Pericardium fibroblast (primary cell): ENCODE measurements around the gene YOD1. TPM values are rescaled to one million over a fixed set of nuclear protein-coding genes. Genes with fewer than 3 reads are reported as not detected.

Experiments used
- total RNA-seq: library from RNA; depleted of rRNA; stranded (reverse); fragments of >200 nt; gene quantifications from 2 replicates; pipeline ENCODE4 v1.2.3, GENCODE V29; 2015

YOD1 gene
- total RNA-seq, result 2.7 and 4.3 TPM in 2 replicates

GRCh38 chr1:207051191-207051943 is at the start of gene YOD1:
Gene YOD1, minus strand, starts transcription at chr1:207051208. Its CDS starts 178 bp downstream, at chr1:207051030.

GRCh38 chr1:207088701-207089626 is 38.0 kb upstream of the YOD1 start, which contains the start of gene C4BPB:
Gene C4BPB, plus strand, starts transcription at chr1:207088860. Its CDS starts 672 bp downstream, at chr1:207089532.

GRCh38 chr1:207052911-207053769 is 2.1 kb upstream of the YOD1 start, which contains the start of gene PFKFB2:
Gene PFKFB2, plus strand, starts transcription at chr1:207053275. Its CDS starts 1,443 bp downstream, at chr1:207054718.

GRCh38 chr1:207032528-207033017 is 18.4 kb downstream of the YOD1 start, which contains the start of gene C1orf116:
Gene C1orf116, minus strand, starts transcription at chr1:207032756. Its CDS starts 5,158 bp downstream, at chr1:207027598.

Other genes starting within 250 kb of the YOD1 start
- not detected in 2 replicates for gene IL20, start 185.6 kb downstream of the YOD1 start, total RNA-seq
- gene IL24, start 153.8 kb downstream of the YOD1 start, total RNA-seq, result not detected in 2 replicates
- 0.35 TPM in 1 of 2 replicates, not detected in the other for gene FCMR, start 129.3 kb downstream of the YOD1 start, total RNA-seq
- not detected in 2 replicates for gene PIGR, start 104.7 kb downstream of the YOD1 start, total RNA-seq
- gene FCAMR, start 80.7 kb downstream of the YOD1 start, total RNA-seq, result not detected in 2 replicates
- gene C1orf116, start 18.5 kb downstream of the YOD1 start, total RNA-seq, result not detected in 2 replicates
- 4.0 and 6.0 TPM in 2 replicates for gene PFKFB2, start 2.1 kb upstream of the YOD1 start, total RNA-seq
- not detected in 2 replicates for gene C4BPB, start 37.7 kb upstream of the YOD1 start, total RNA-seq
- gene C4BPA, start 53.0 kb upstream of the YOD1 start, total RNA-seq, result not detected in 2 replicates